Psoas muscle (tissue), 8 donors: Measurements from ENCODE around the gene PTBP1. TPM values are rescaled to one million over a fixed set of nuclear protein-coding genes. Genes with fewer than 3 reads are reported as not detected.

Source experiments
- ATAC-seq, 4 donors: fragments of 200-7000 bp; cut with Tn5 transposase; one replicate each; pipeline ENCODE4 v1.9.1; 2020; ENCODE audit warnings: moderate library complexity in 3 of 4, mild to moderate bottlenecking in 2 of 4
- DNase-seq, 2 donors: peaks; one replicate each; pipeline ENCODE4 v3.0.0-alpha.2; 2020
- H3K27ac ChIP-seq: fragments of 200-600 bp; one replicate; pipeline ENCODE4 v1.8.0; 2022
- H3K27me3 ChIP-seq, 3 donors: fragments of 200-600 bp in 1 of 3; one replicate each; pipeline versions ENCODE4 v1.6.1 to v1.8.0; 2013 to 2022; ENCODE audit warnings: low read length in 2 of 3, mild to moderate bottlenecking in 2 of 3, moderate library complexity in 1 of 3; ENCODE audit not compliant: insufficient read depth in 3 of 3
- H3K36me3 ChIP-seq, 2 donors: fragments of 200-600 bp in 1 of 2; one replicate each; pipeline versions ENCODE4 v1.6.1 to v1.8.0; 2013 to 2022; ENCODE audit warnings: low read depth in 1 of 2, mild to moderate bottlenecking in 1 of 2, moderate library complexity in 1 of 2; ENCODE audit not compliant: insufficient read depth in 1 of 2
- H3K4me1 ChIP-seq: fragments of 200-600 bp; one replicate; pipeline ENCODE4 v1.8.0; 2022
- H3K4me3 ChIP-seq: fragments of 200-600 bp; one replicate; pipeline ENCODE4 v1.8.0; 2022; ENCODE audit warnings: mild to moderate bottlenecking
- H3K9me3 ChIP-seq: fragments of 200-600 bp; one replicate; pipeline ENCODE4 v1.8.0; 2022
- CTCF ChIP-seq: fragments of 200-600 bp; IDR thresholded peaks from one replicate; pipeline ENCODE4 v1.8.0; 2022; ENCODE audit warnings: antibody characterized with exemption
- WGBS, 3 donors: extraction: QIAGEN DNeasy Blood & Tissue Kit; methylation state at CpG; one replicate each; pipeline versions ENCODE4 v1.1.6 to v1.1.7; 2013; 5-methylcytosine and 5-hydroxymethylcytosine counted together
- intact Hi-C, 2 donors: fragments of 100-400 bp; cut with DNase I; formaldehyde crosslinking; loops; one replicate each; pipeline versions ENCODE4 v1.11.0 to v1.14.2; 2022
- polyA plus RNA-seq, 3 donors: library from polyadenylated mRNA; stranded (reverse); fragments of 200-250 nt; gene quantifications; one replicate each; pipeline ENCODE4 v1.2.3, GENCODE V29; 2013
- total RNA-seq, 4 donors: library from RNA; stranded (reverse); fragmentation: NEBNext Ultra II Directional in 2 of 4; extraction: Animal tissue kit (Norgen Biotek cat#: 25700) in 2 of 4; gene quantifications; one replicate each; pipeline versions ENCODE4 v1.2.1 to v1.2.4, GENCODE V29; 2021 to 2023
- donor health status: healthy with polysubstance abuse.
- donor health status: DM: no; HTN: no; CAD: no; lungs with moderate emphysema.
- donor health status: Bipolar disorder and iron deficiency.
- donor health status: healthy.
- donor health status: DM: yes; HTN: yes; CAD: no.
- donor health status: DM: no; HTN: no; CAD: no.
- donor health status: DM: no; HTN: no; CAD: no.
- donor health status: DM: yes; HTN: yes; CAD: no.

The PTBP1 gene
- total and polyA plus RNA-seq, 7 donors = 24.2 to 69.4 (median 36.5) TPM

GRCh38 chr19:771332-771785 is 25.9 kb upstream of the PTBP1 start:
- peak; percentile 53 for TF ChIP-seq CTCF
- ATAC-seq (peak in 3 of 4 donors; percentile 36 to 60 (median 51)), DNase-seq (peak in 1 of 2 donors; percentile 72)
- Histone ChIP-seq H3K4me3 (no peak overlapping the region), H3K27me3 (peaks cover 0 to 5% (median 0%) of the 10 kb centered on the region in 3 donors), H3K9me3 (no peaks in the 10 kb centered on the region), H3K4me1 (no peaks in the 10 kb centered on the region), H3K36me3 (no peaks in the 10 kb centered on the region), H3K27ac (no peak overlapping the region)
- intact Hi-C loops = loop anchor here (5.0 kb wide), 2 partner anchors 86 to 211 kb away; partner anchors contain the start of genes WDR18 (in 2 of the 2) and CFD (in 1 of the 2)
- 10 to 25% (median 12%) methylated on average over 5 to 6 of the region's 6 CpGs for WGBS, 3 donors

- ATAC-seq (no peak), DNase-seq (no peak)
- Histone ChIP-seq H3K36me3 (no peaks in the 10 kb centered on the region), H3K4me1 (no peaks in the 10 kb centered on the region), H3K27ac (no peak overlapping the region), H3K9me3 (no peaks in the 10 kb centered on the region), H3K4me3 (no peak overlapping the region), H3K27me3 (peaks cover 0 to 5% (median 0%) of the 10 kb centered on the region in 3 donors)
- WGBS, 3 donors = 76 to 82% (median 82%) methylated on average over 5 of the region's 5 CpGs
- intact Hi-C loops = loop anchor here (5.0 kb wide), 2 partner anchors 85 to 210 kb away; partner anchors contain the start of genes WDR18 (in 2 of the 2) and CFD (in 1 of the 2)
- no peak for TF ChIP-seq CTCF
These were observed 25.2 kb upstream of the PTBP1 start for GRCh38 chr19:772063-772462.

GRCh38 chr19:772730-773436 is 24.4 kb upstream of the PTBP1 start:
- Histone ChIP-seq H3K27ac (no peak overlapping the region), H3K27me3 (peaks cover 0 to 5% (median 0%) of the 10 kb centered on the region in 3 donors), H3K4me1 (no peaks in the 10 kb centered on the region), H3K4me3 (no peak overlapping the region), H3K9me3 (no peaks in the 10 kb centered on the region), H3K36me3 (no peaks in the 10 kb centered on the region)
- ATAC-seq = no peak
- intact Hi-C loops = loop anchor here (5.0 kb wide), 2 partner anchors 84 to 209 kb away; partner anchors contain the start of genes WDR18 (in 2 of the 2) and CFD (in 1 of the 2)
- TF ChIP-seq CTCF = no peak
- WGBS, 3 donors = 55 to 59% (median 56%) methylated on average over 18 of the region's 18 CpGs
- DNase-seq = no peak

- 72 to 85% (median 73%) methylated on average over 18 of the region's 18 CpGs for WGBS, 3 donors
- Histone ChIP-seq H3K4me3 (no peak overlapping the region), H3K36me3 (no peaks in the 10 kb centered on the region), H3K4me1 (no peaks in the 10 kb centered on the region), H3K9me3 (no peaks in the 10 kb centered on the region), H3K27me3 (peaks cover 0 to 11% (median 7%) of the 10 kb centered on the region in 3 donors), H3K27ac (no peak overlapping the region)
- TF ChIP-seq CTCF = no peak
- intact Hi-C loops = no loop called here
- DNase-seq (no peak), ATAC-seq (no peak)
These were observed 20.7 kb upstream of the PTBP1 start for GRCh38 chr19:776549-776948.
